ENCODE measurements around the gene SLC1A7.

SLC1A7 gene

DNA sequence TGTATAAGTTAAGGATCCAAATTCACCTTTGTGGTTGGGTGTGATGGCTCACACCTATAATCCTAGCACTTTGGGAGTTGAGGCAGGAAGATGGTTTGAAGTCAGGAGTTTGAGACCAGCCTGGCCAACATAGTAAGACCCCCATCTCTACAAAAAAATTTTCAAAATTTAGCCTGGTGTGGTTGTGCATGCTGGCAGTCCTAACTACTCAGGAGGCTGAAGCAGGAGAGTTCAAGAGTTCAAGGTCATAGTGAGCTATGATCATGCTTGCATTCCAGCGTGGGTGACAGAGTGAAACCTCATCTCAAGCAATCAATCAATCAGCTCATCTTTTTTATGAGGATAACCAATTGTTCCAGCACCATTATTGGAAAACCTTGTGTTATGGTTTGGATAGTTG is 16.5 kb upstream of the SLC1A7 start:
- DNase-seq (ENCODE audit: low read depth): no peak

DNA sequence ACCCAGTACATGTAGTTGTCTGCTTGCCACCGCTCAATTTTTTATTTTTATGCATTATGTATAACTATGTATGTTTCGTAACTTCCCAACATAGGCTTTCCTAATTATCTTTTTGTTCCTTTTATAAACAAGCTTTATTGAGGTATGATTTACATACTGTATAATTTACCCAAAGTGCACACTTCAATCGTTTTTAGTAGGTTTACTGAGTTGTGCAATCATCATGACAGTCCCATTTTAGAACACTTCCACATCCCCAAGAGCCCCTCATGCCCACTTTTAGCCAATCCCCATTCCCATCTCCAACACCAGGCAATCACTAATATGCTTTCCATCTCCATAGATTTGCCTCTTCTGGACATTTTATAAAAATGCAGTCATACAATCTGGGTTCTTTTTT is 14.3 kb upstream of the SLC1A7 start:
- DNase-seq (ENCODE audit: low read depth): no peak

DNA sequence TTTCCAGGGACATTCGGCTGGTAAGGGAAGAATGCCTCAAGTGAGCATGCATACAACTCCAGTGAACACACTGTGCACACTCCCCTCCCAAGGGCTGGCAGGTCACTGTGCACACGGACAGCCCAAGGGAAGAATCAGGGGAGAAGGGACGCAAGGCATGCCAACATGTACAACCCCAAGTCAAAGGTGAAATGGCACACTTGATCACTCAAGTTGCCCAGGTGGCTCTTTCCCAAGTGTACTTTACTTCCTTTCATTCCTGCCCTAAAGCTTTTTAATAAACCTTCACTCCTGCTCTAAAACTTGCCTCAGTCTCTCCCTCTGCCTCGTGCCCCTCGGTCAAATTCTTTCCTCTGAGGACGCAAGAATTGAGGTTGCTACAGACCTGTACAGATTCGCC is 13.5 kb upstream of the SLC1A7 start:
- no peak for DNase-seq (ENCODE audit: low read depth)

DNA sequence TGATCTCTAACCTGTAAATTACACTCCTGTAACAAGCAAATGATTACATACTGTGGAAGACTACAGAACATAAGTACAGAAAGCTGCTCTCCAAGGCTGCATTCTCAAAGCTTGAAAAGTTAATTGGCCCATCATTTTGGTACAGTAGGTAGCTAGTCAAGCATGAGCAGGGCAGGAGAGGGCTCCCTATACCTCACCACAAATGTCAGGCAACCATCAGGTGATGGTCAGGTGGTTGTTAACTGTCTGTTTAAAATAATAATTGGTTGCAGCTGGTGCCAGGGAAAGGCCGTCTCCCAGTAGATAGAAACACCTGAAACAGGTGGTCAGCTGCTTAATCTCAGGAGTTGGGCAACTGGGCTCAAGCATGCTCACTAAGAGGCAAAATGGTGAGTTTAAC is 13.1 kb upstream of the SLC1A7 start:
- no peak for DNase-seq (ENCODE audit: low read depth)

DNA sequence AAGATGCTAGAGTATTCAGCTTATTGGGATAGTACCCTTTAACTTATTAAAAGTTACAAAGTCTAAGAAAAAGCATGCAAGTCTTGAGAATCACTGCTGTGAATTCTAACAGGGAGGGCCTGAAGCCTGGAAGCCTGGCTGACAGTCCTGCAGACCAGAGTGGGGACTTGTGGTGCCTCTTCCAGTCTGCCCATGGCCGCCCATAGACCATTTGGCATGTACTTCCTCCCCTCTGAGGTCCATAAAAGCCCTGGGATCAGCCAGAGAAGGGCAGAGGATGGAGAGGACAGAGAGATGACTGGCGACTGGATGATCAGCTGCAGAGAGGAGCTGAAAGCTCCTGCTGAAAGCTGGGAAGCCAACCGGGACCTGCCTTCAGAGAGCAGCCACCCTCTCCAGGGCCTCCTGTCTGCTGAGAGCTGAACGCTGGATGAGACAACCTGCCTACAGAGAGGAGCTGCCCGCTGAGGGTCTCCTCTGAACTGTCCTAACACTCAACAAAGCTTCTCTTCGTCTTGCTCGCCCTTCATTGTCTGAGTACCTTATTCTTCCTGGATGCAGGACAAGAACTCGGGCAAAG is 12.5 kb upstream of the SLC1A7 start:
- no peak for DNase-seq (ENCODE audit: low read depth)

DNA sequence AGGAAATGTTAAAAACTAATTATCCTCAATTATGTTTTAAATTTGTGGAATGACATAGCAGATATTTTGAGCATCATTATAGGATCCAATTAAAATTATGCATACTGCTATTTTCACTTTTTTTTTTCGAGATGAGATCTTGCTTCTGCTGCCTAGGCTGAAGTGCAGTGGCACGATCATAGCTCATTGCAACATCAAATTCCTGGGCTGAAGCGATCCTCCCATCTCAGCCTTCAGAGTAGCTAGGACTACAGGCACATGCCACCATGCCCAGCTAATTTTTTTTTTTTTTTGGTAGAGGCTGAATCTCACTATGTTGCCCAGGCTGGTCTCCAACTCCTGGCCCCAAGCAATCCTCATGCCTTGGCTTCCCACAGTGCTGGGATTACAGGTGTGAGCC is 11.3 kb upstream of the SLC1A7 start:
- no peak for DNase-seq (ENCODE audit: low read depth)

DNA sequence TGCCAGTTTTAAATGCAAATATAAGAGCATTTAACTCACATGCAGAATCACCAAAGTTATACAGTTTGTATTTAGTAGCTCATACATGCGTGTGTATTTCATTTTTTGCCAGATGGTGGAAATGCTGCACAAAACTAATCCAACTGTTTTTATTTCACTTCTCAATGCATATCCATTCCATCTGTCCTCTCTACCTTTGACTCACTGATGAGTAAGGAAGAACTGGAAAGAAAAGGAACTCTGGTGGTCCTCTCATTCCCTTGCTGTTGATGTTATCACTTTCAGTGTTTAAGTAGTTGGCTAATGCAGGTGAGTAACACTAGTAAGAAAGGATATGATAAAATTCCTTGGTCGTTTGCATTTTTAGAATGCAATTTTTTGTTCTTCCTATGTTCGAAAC is 5.7 kb upstream of the SLC1A7 start:
- no peak for DNase-seq (ENCODE audit: low read depth)

DNA sequence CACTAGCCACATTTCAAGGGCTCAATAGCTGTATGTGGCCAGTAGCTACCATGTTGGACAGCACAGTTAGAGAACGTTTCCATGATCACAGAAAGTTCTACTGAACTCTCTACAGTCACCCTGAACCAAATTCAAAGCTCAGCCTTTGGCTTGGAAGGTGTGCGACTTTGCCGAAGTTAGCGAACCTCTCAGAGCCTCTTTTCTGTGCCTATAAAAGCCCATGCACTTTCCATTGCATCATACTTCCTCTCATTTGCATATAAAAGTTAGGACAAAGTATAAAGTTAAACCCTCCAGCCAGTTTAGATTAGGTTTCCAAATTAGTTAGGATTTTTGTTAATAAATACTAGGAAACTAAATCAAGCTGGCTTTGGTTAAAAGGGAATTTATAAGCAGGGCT is 4.7 kb upstream of the SLC1A7 start:
- no peak for DNase-seq (ENCODE audit: low read depth)

DNA sequence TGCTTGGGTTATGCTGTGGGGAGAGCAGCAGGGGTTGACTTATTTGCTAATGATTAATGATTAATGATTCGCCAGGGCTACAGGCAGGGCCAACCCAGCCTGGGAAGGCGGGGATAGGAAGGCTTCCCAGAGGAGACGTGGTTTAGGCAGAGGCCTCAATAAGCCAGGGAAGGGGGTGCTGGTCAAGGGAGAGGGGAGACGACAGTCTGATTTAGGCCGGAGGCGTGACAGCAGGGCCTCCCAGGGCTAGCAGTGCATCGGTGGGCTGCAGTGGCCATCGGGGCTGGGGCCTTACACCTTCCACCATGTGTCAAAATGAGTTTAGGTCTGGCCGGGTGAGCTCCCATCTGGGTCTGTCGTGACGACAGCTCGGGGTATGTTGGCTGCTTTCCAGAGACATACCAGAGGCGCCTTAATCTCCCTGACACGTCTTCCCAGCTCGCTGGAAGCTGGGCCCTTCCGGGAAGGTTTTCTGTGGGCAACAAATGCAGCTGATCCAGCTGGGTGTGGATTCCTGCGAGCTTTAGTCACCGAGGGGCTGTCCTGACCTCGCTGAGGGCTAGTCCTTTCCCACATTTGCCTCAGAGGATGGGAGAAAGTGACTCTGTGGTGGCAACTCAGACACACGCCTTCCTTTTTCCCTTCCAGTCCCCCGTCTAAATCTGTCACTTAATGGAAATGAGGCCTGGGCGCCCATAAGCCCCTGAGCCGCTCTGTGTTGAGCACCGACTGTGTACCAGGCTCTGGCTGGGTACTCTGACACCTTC is 3.7 kb upstream of the SLC1A7 start:
- no peak for DNase-seq (ENCODE audit: low read depth)

DNA sequence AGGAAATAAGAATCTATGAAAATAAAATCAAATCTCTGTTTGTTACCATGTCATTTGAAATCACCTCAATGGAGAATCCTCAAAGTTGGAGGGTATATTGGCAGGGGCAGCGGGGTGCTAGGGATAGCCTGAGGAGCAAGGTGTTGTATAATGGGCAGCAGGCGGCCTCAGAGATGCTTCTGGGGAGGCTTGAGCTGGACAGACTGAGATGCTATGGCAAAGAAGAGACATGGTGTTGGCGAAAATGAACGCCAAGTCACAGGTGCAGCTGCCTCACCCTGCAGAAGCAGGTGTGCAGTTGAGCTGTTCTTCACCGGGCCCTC is 3.1 kb upstream of the SLC1A7 start:
- no peak for DNase-seq (ENCODE audit: low read depth)

DNA sequence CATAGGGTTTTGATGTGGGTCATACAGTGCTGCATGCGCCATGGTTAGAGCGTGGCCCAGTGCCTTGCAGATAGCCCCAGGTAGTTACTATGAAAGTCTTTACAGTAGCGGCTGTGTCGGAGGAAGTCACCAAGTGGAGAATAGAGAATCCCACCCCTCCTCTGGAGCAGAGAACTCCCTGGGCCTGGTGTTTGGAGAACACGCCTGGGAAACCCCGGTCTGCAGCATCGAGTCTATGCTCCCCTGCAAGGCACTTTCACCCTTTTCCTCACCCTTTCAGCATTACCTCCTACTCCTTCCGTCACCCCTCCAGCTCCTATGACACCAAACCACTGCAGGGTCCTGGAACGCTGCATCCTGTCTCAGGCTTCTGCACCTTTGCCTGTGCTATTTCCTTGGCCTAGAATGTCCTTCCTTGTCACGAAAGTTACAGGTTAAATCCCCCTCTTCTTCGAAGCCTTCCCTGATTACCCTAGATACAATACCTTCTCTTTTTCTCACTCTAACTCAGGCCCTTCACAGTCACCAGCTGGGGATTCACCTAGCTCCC is 2.7 kb upstream of the SLC1A7 start:
- DNase-seq (ENCODE audit: low read depth): no peak

DNA sequence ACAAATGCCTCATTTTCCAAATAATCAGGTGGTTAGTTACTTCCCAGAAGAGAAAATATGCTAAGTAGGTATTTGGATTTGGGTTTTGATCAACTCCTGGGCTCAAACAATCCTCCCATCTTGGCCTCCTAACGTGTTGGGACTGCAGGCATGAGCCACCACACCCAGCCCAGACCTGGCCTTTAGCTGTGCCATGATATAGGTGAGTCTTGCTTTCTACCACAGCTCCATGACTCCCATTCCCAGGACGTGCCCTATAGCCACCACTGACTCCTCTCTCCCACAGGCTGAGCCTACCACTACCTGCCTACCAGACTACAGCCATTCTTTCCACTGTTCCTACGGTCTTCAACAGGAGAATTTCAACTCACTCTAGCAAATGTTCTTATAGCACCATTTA is 1.8 kb upstream of the SLC1A7 start:
- no peak for DNase-seq (ENCODE audit: low read depth)

DNA sequence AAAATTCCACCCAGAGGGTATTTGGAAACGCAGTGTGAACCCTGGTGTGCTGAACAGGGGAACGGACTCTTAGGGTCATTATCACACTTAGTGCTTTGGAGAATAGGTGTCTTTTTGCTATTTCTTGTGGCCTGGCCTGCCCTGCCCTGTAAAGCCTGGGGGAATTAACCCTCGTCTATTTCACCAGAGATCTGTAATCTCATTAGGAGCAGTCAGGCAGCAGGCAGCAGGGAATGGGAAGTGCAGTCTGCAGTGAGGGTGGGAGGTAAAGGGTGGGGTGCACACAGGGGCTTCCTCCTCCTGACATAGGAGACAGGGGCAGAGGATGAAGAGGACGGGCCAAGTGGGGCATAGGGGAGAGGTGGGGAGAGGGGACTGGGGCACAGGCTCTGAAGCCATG is 1.1 kb upstream of the SLC1A7 start:
- DNase-seq (ENCODE audit: low read depth): no peak

DNA sequence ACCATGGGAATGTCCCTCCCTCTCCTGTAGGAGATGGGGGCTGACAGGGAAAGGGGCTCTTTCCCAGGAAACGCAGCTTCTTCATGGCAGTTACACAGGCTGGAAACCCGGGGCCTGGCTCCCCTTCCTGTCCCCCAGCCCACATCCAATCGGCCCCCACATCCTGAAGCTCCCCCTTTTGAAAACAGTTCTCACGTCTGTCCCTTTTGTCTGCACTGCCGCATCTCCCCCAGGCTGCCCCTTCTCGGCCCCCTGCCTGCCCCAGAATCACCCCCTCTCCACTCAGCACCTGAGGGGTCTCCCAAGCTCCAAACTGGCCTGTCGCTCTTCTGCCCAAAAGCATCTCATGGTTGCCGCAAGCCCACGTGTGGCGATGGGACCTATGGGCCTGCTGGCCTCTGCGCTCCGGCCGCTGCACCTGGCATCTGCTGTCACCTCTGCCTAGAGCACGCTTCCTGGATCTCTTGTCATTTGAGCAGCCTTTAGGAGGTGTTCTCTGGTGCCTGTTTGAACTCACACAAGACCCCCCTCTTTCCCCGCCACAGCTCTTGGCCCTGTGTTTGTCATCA is 867 bp downstream of the SLC1A7 start:
- DNase-seq (ENCODE audit: low read depth): no peak

DNA sequence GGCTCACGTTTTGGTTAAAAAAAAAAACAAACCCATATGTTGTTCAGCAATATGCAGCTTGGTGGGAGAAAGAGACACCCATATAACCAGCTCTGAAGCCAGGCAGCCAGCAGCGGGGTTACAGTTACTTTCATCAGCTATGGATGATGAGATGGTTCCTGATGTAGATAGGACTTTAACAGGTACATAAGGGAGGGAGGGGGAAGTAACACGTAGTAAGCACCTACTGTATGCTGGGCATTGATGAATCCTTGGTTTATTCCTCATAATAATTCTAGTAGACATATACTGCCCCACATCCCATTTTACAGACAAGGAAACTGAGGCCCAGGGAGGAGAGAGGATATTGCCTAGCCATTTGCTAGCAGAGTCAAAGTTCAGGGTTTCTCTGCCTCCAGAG is 2.0 kb downstream of the SLC1A7 start:
- DNase-seq (ENCODE audit: low read depth): no peak

DNA sequence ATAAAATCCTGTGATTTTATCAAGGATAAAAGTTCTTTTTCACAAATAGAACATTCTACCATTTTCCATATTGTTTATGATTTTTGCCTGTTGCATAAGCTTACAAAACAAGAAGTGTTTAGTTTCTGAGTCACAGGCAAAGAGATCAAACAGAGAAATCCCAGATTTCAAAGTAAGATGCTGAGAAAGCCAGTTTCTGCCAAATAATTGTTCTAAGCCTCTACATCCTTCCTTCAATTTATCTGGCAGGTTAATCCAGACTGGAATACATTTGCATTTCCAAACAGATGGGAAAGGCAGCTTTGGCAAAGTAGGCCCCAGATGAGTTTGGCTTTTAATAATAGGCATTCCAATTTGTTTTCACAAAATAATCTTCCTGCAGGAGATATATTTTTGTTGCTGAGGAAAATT is 2.5 kb downstream of the SLC1A7 start:
- no peak for DNase-seq (ENCODE audit: low read depth)

DNA sequence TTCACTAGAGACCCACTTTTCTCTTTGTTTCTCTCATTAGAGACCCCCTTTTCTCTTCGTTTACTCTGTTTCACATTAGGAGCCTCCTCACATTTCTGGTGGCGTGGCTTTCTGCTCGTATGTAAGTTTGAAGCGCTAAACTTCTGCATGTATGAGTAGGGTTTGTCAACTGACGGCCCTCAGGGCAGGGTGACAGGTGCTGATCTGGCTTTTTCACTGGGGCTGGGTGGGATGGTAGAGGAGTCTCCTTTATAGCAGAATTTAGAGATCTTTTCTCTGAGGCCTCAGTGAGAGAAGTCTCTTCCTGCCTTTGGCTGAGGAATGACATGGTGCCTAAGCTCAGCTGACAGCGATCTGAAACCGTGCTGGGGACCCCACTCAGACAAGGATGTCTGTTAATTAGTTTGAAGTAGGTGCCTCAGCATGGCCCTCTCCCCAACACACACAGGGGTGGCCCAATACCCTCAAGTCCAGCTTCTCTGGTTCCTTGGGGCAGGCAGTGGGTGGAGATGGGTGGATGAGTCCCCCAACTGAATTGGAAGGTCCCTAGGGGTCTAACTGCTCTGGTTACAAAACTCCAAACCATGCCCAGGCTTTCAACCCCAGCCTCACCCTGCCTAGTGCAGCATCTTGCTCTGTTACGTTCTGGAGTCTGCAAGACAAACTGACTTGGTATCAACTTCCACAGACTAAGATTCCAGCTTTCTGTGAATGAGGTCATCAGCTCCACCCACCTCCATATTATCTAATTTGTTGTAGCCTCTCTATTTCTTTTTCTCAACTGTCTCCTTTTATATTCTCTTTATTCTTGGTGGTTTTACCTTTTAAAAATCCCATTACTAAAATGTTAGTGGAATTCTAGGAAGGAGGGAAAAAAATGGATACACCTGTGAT is 3.2 kb downstream of the SLC1A7 start:
- no peak for DNase-seq (ENCODE audit: low read depth)

DNA sequence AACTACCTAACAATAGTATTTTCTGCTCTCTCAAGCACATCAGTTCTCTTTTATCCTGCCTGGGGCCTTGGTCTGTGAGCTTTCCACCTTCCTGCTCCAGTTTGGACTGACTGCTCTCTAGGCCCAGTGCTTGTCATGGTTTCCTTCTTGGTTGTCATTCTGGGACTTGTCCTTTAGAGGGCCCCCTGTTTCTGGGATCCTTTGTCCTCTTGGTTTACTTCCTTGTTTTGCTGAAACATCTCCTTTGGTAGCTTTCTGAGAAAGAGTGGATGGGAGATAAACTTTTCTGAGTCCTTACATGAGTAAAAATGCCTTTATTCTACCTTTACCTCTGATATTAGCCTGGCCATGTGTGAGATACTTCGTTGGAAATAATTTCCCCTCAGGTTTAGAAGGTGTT is 4.7 kb downstream of the SLC1A7 start:
- no peak for DNase-seq (ENCODE audit: low read depth)

DNA sequence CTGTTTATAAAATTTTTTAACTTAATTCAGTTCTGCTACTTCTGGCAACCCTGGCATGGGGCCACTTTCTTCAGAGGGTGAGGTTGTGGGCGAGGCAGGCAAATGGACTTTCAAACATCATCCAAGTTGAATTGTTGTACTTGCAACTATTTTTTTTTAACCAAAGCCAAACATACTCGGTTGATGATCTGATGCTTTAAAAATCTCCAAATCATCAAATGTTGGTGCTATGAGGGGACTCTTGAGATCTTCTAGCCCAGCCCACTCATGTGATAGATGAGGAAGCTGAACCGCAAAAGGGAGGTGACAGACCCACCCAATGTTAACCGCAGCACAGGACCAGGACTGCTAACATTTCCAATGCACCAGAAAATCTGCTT is 6.7 kb downstream of the SLC1A7 start:
- DNase-seq (ENCODE audit: low read depth): no peak

DNA sequence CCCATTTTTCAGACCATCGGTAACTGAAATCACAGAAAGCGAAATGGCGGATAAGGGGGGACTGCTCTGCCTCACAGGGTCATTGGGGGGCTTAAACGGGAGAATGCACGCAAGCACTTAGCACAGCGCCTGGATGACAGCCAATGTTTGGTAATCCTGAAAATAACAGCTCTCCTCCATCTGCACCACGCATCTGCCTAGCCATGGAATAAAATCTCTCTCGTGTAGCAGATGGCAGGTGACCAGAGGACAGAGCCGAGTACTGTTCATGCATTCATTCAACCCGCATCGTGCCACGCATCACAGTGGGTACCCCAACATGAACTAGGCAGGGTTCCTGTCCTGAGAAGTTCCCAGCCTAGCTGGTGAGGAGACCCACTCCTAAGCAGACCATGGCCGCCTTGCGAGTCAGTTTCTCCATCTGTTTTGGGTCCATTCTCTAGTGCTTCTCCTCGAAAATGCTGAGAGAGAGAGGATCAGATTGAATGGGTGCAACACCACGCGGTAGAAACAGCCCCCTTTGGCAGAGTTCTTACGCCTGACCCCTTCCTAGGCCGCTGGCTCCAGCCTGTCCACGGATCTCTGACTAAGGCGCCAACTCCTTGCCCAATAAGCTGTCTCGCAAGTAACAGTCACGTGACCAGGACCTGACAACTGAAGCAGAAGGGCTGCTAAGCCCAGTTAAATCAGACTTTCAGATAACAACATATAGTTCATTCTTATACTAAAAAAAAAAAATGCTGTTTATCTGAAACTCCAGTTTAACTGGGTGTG is 7.3 kb downstream of the SLC1A7 start:
- DNase-seq (ENCODE audit: low read depth): no peak

DNA sequence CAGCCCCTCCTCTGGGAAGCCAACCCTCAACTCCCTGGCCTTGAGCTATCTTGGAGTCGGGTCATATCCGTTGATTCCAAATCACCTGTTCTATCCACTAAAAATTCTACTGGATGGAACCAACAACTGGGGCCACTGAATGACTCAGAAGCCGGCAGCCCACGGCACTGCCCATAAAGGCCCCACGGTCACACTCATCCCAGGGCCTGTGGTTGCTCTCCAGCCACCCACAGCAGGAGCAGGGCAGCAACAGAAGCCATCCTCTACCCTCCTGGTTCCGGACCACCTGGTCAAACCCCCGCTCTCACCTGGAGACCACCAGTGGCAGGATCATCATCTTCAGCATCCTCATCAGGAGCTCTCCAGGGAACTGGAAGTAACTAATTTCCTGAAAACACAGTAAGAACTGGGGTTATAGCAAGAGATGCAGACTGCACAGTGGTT is 8.4 kb downstream of the SLC1A7 start:
- no peak for DNase-seq (ENCODE audit: low read depth)
